HG03025 (cell line): ENCODE results near the gene SMPD2.
A peak's percentile ranks its signal among the peaks of the same experiment; 100 is the strongest.

Experiments used
- ATAC-seq: cut with Tn5 transposase; IDR thresholded peaks from one replicate; pipeline ENCODE4 v1.9.1; 2021; ENCODE audit warnings: mild to moderate bottlenecking, moderate library complexity; ENCODE audit not compliant: unreplicated experiment, low FRiP score

Gene SMPD2

GRCh38 chr6:109482905-109483734 lies 42.6 kb downstream of the SMPD2 start, which contains the start of gene ZBTB24:
ZBTB24 (minus strand) TSS chr6:109483219; CDS start chr6:109482026, 1,193 bp downstream.
- ATAC-seq: peak; percentile 66

GRCh38 chr6:109483735-109484057 lies 43.2 kb downstream of the SMPD2 start:
- ATAC-seq: no peak

GRCh38 chr6:109484122-109484521 lies 43.6 kb downstream of the SMPD2 start:
- ATAC-seq: no peak

- ATAC-seq: no peak
Observed at GRCh38 chr6:109485266-109485935, 44.9 kb downstream of the SMPD2 start.

GRCh38 chr6:109486068-109486467 lies 45.5 kb downstream of the SMPD2 start:
- ATAC-seq: no peak

GRCh38 chr6:109488001-109488400 lies 47.5 kb downstream of the SMPD2 start:
- no peak for ATAC-seq

GRCh38 chr6:109490713-109491112 lies 50.2 kb downstream of the SMPD2 start:
- ATAC-seq: no peak

GRCh38 chr6:109491207-109491938 lies 50.8 kb downstream of the SMPD2 start:
- ATAC-seq: no peak
